Measurements from ENCODE around the gene FGFBP3.
"Not testable (repeated sequence)": the region's sequence is repeated elsewhere in the genome, so short reads cannot be mapped to it uniquely, and the experiment has no call there.

The FGFBP3 gene

GRCh38 chr10:91901784-91902677 is 7.3 kb downstream of the FGFBP3 start:
- DNase-seq (ENCODE audit: low spot score) = peak; percentile 67

GRCh38 chr10:91897421-91897820 is 11.9 kb downstream of the FGFBP3 start:
- no peak for DNase-seq (ENCODE audit: low spot score)

DNA sequence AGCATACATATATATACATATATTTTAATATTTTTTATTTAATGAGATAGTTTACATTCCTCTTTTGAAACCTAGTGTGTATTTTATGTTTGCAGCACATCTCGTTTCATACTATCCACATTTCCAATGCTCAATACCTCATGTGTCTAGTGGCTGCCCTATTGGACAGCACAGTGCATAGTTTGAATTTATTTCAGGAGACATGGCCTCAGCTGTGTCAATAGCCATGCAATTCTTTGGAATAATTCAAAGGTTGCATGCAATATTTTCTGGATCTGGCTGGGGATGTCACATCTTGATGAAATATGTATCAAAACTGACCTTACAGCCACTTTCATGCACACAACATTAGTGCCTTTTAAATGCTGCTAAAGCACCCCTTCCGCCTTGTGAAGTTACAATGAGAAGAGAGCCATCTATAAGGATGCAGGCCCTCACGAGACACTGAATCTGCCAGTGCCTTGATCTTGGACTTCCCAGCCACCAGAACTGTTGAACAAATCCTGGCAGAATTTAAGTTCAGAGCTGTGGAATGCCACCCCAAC is 13.0 kb downstream of the FGFBP3 start:
- DNase-seq (ENCODE audit: low spot score) = no peak

DNA sequence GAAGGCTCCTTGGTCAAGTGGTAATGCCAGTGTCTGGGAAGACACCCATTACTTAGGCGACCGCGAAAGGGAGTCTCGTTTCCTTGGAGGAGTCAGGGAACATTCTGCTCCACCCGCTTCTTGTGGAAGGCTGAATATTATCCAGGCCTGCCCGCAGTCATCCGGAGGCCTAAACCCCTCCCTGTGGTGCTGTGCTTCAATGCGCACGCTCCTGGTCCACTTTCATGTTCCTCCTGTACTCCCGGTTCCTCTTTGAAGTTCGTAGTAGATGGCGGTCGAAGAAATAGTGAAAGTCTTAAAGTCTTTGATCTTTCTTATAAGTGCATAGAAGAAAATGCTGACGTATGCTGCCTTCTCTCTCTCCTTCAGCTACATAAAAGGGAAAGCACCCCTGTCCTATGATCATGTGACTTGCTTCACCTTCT is 15.0 kb downstream of the FGFBP3 start:
- DNase-seq (ENCODE audit: low spot score) = not testable (repeated sequence)

DNA sequence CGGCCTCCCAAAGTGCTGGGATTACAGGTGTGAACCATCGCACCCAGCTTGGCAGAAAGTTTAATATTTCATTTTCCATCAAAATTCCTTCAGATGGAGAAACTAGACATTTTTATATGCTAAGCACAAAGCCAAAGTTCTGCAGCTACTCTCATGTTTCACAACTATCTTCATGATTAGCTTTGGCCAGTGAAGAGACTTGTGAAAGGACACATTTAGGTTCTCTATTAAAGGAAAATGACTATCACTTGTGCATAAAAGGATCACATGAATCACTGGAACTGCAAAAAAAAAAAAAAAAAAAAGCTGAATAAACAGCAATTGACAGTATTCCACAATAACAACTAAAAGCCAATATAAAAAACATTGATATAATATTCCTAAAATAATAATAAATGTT is 16.2 kb downstream of the FGFBP3 start:
- no peak for DNase-seq (ENCODE audit: low spot score)

- DNase-seq (ENCODE audit: low spot score) = no peak
Observed at GRCh38 chr10:91891125-91892001, 17.9 kb downstream of the FGFBP3 start.

DNA sequence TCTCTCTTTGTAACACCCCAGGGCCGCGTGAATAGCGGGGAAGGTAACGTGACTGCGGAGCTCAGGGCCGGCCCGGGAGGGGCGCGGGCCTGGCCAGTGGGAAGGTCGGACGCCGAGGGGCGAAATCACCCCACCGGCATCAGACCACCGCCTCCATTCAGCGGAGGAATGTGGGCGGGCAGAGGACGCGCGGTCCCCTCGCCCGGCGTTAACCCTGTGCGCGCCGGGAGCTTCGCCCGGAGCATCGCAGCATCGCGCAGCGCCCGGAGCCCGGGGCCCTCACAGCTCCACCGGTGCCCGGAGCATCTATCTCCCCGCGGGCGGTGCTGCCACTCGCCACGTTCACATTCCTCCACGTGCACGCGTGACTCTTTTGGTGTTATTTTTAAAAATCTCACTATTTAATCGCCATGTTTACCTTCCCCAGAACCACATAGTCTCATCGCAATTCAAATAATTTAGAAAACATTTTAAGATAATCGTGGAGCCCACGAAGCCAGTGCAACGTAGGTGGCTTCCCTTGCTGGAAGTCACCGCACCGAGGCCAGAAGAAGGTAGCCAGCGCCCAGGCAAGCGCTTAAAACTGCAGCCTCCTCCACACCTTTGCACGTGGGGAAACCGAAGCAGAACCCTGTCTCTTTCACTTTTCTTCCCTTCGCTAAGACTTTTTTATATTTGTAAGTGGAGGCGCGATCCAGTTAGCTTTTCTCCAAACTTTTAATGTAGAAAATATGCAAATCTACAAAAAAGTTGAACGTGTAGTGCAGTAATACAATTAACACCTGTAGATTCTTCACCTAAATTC is 21.8 kb downstream of the FGFBP3 start:
- DNase-seq (ENCODE audit: low spot score) = no peak

DNA sequence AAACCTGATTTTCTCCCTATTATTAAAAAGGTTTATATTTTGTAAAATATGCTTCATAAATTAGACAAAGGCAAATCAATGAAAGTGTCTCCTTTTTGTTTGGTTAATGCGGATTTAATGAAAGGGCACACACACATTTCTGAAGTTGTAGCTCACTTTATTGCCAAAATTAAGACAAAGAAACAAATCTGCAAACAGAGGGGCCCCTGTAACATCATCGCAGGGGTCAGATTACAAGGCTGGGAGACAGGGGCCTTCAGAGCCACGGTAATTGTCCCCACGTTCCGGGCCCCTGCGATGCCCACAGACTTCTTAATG is 22.4 kb downstream of the FGFBP3 start:
- DNase-seq (ENCODE audit: low spot score) = no peak

GRCh38 chr10:91885362-91886079 is 23.8 kb downstream of the FGFBP3 start:
- DNase-seq (ENCODE audit: low spot score) = no peak

GRCh38 chr10:91884536-91884935 is 24.8 kb downstream of the FGFBP3 start:
- no peak for DNase-seq (ENCODE audit: low spot score)

DNA sequence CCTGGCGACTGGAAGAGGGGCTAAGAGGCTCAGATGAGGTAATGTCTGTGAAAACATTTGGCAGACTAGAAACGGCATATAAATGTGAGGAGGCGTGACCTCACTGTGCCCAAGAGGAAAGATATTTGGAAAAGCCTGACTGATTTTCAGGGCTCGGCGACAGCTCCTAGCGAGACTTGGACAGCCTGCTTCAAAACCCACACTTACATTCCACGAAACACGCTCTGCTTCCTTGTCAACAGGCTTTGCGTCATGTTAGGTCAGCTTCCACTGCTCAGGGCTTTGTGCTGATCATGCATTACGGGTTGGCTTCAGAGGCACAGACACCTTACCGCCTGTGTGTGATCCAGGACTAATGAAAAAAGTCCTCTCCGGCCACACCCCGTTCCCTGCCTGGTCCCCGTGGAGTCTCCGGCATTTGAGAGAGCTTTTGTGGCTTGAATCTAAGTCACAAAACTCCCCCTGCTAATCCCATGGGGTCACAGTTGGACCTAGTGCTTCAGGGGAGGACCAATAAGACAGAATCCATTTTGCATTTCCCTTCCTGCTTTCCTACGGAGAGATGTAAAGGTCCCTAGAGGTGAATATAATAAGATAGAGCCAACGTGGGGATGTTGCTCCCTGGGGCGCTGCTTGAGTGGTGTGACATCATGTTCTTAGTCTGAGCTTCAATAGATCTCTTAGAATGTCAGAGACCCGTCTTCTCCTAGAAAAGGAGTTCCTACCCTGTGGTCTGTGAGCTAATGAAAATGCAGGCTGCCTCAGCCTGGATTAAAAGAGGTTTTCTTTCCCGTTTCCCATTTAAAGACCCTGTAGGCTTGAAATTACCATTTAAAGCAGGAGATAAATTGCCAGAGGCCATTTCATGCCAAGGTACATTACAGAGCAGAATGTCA is 25.5 kb downstream of the FGFBP3 start:
- peak; percentile 14 for DNase-seq (ENCODE audit: low spot score)

DNA sequence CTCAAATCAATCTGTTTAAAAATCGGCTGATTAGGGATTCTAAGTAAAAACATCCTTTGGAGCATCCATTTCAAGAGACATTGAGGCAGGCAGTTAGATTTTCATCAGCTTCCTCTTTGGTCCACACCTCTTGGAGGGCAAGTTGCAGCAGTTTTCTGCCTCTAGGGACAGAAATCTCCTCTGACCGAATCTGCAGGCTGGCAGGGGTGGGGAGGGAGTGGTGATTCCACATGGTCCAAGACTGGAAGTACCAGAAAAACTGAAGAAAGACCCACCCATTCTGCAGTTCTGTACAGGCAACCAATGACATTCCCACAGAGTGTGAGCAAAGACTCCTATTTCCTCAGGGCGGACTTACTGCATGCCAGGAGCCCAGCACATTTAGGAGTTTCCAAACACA is 29.0 kb downstream of the FGFBP3 start:
- DNase-seq (ENCODE audit: low spot score) = no peak

- no peak for DNase-seq (ENCODE audit: low spot score)
Observed at GRCh38 chr10:91879515-91880170, 29.6 kb downstream of the FGFBP3 start.

DNA sequence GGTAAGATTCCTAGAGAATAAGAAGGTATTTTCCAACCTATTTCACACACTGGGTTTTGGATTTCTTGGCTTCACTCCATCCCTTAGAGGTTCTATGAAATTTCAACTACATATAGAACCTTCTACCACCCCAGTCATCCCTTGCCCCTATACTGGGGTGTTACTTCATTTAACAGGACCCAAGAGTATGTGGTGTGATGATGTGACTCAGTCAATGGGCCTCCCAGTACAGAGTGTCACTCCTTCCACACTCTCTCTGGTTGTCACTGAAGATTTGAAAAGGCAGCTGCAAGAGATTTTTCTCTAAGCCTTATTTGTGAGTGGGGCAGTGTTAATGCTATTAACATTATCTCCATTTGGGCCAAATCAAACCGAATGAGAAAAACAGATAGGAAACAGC is 33.5 kb downstream of the FGFBP3 start:
- DNase-seq (ENCODE audit: low spot score) = no peak

DNA sequence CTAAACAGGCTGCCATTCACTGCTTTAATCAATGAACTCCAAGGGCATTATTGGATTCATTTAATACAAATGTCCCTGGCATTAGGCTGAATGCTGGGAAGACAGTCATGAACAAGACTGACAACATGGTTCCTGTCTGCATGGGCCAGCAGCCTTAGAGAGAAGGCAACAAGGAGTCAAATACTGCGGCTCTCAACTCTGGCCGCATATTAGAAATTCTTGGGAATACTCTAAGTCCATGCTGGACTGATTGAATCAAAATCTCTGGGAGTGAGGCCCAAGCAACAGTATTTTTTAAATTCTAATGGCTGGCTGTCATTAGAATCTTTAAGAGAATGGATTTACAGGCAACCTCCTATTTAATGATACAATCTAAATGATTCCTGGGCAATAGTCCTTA is 34.1 kb downstream of the FGFBP3 start:
- no peak for DNase-seq (ENCODE audit: low spot score)

DNA sequence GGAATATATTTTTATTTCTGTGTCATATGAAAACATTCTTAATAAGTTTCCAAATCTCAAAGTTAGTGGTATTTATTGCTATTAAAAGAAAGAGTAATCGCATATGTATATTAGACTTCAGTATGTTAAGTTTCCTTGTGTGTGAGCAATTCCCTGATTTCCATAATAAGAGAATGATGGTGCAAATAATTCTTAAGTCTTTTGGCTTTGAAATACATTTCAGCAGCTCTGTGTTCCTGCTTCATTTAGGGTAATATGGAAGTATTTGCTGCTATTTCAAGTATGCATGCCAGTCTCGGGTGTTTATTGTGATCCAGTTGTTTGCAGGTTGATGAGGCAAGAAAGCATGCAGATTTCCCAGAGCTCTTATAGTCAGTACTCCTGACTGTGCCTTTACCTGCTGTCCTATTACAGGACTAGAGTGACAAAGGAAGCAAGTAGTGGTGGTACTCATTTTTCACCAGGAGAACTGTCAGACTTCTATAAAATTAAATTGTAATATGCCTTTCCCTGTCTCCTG is 43.7 kb downstream of the FGFBP3 start:
- DNase-seq (ENCODE audit: low spot score) = no peak

- no peak for DNase-seq (ENCODE audit: low spot score)
Observed at GRCh38 chr10:91864744-91865143, 44.5 kb downstream of the FGFBP3 start.

GRCh38 chr10:91864099-91864498 is 45.2 kb downstream of the FGFBP3 start:
- no peak for DNase-seq (ENCODE audit: low spot score)

DNA sequence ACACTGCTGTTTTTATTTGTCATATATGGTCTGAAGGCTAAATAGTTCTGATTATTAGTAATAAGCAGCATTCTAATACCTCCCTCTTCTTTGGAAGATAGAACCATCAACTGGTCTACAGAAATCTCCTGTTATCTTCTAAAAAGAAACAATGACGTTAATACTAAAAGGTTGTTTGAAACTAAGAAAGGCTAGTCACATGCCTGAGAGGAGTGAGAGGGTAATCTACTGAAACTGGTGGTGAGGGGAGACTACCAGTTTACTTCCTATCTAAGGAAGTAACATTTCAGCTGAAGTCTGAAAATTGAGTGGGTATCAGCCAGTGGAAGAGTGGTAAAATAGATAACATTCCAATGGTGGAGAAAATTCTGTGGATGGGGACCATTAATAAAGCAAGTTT is 48.4 kb downstream of the FGFBP3 start:
- no peak for DNase-seq (ENCODE audit: low spot score)

- no peak for DNase-seq (ENCODE audit: low spot score)
Observed at GRCh38 chr10:91856637-91857036, 52.6 kb downstream of the FGFBP3 start.
